Small intestine (tissue), 7 donors: ENCODE measurements around the gene ACOX3. TPM values are rescaled to one million over a fixed set of nuclear protein-coding genes. Genes with fewer than 3 reads are reported as not detected.

ENCODE experiments used
- DNase-seq, 2 donors: peaks; one replicate each; pipeline versions ENCODE4 v3.0.0 to v3.0.0-alpha.2; 2013
- FAIRE-seq: peaks from 2 replicates; lab custom pipeline; 2012; peaks lifted over from hg19 to GRCh38; lab: Jason Lieb, UNC
- H3K27ac ChIP-seq, 3 donors: one replicate each; pipeline ENCODE4 v1.5.1; 2013; ENCODE audit warnings: low read length in 2 of 3, mild to moderate bottlenecking in 2 of 3, control low read depth in 1 of 3, inconsistent platforms in 1 of 3, low read depth in 1 of 3, moderate library complexity in 1 of 3
- H3K27me3 ChIP-seq, 3 donors: one replicate each; pipeline ENCODE4 v1.6.1; 2013; ENCODE audit warnings: low read length in 3 of 3, inconsistent platforms in 1 of 3; ENCODE audit not compliant: control insufficient read depth in 3 of 3, insufficient read depth in 3 of 3
- H3K36me3 ChIP-seq, 3 donors: one replicate each; pipeline ENCODE4 v1.6.1; 2013; ENCODE audit warnings: low read length in 3 of 3, inconsistent platforms in 1 of 3, low read depth in 1 of 3, mild to moderate bottlenecking in 1 of 3, moderate library complexity in 1 of 3; ENCODE audit not compliant: control insufficient read depth in 3 of 3, insufficient read depth in 2 of 3
- H3K4me1 ChIP-seq, 3 donors: one replicate each; pipeline ENCODE4 v1.6.1; 2013; ENCODE audit warnings: low read length in 2 of 3, inconsistent platforms in 1 of 3, low read depth in 1 of 3, mild to moderate bottlenecking in 1 of 3, moderate library complexity in 1 of 3; ENCODE audit not compliant: control insufficient read depth in 3 of 3, insufficient read depth in 2 of 3
- H3K4me3 ChIP-seq, 3 donors: one replicate each; pipeline ENCODE4 v1.5.1; 2013; ENCODE audit warnings: low read length in 3 of 3, control low read depth in 1 of 3, inconsistent platforms in 1 of 3, low read depth in 1 of 3, mild to moderate bottlenecking in 1 of 3, moderate library complexity in 1 of 3
- H3K9me3 ChIP-seq, 2 donors: one replicate each; pipeline ENCODE4 v1.6.1; 2013; ENCODE audit warnings: low read depth in 1 of 2, low read length in 1 of 2; ENCODE audit not compliant: control insufficient read depth in 2 of 2, insufficient read depth in 1 of 2
- WGBS, 3 donors: extraction: QIAGEN DNeasy Blood & Tissue Kit; methylation state at CpG; one replicate each; pipeline ENCODE4 v1.1.7; 2013; 5-methylcytosine and 5-hydroxymethylcytosine counted together
- polyA plus RNA-seq, 4 donors: library from polyadenylated mRNA; stranded (reverse) in 3 of 4; unstranded in 1 of 4; fragments of 200-250 nt in 3 of 4; fragments of 120-200 nt in 1 of 4; gene quantifications; one replicate each; pipeline versions ENCODE4 v1.2.1 to v1.2.3, GENCODE V29; 2013
- donor health status: healthy with polysubstance abuse.
- donor health status: control.
- donor health status: control.
- donor health status: Bipolar disorder and iron deficiency.
- donor health status: healthy.

Gene ACOX3
- polyA plus RNA-seq, 4 donors: 15.2 to 31.1 (median 23.6) TPM

- Histone ChIP-seq H3K36me3 (peaks cover 0 to 46% (median 0%) of the 10 kb centered on the region in 3 donors), H3K9me3 (no peaks in the 10 kb centered on the region), H3K27ac (no peak overlapping the region), H3K27me3 (no peaks in the 10 kb centered on the region), H3K4me1 (peaks cover 0 to 4% (median 2%) of the 10 kb centered on the region in 3 donors), H3K4me3 (no peak overlapping the region)
- DNase-seq (no peak), FAIRE-seq (no peak)
- 93 to 95% (median 94%) methylated on average over 16 of the region's 16 CpGs for WGBS, 3 donors
Measured at GRCh38 chr4:8477095-8477635, 36.6 kb upstream of the ACOX3 start.

GRCh38 chr4:8475751-8476575 is 35.4 kb upstream of the ACOX3 start:
- H3K4me3 ChIP-seq: no peak overlapping the region
- WGBS, 3 donors: 90 to 95% (median 94%) methylated on average over 29 of the region's 29 CpGs
- peaks cover 0 to 5% (median 2%) of the 10 kb centered on the region in 3 donors for H3K4me1 ChIP-seq
- DNase-seq (no peak), FAIRE-seq (no peak)
- no peaks in the 10 kb centered on the region for H3K27me3 ChIP-seq
- no peaks in the 10 kb centered on the region for H3K9me3 ChIP-seq
- H3K27ac ChIP-seq: no peak overlapping the region
- peaks cover 0 to 56% (median 0%) of the 10 kb centered on the region in 3 donors for H3K36me3 ChIP-seq

GRCh38 chr4:8474856-8475255 is 34.3 kb upstream of the ACOX3 start:
- Histone ChIP-seq H3K9me3 (no peaks in the 10 kb centered on the region), H3K4me3 (no peak overlapping the region), H3K27me3 (no peaks in the 10 kb centered on the region), H3K27ac (no peak overlapping the region), H3K4me1 (peaks cover 0 to 5% (median 2%) of the 10 kb centered on the region in 3 donors), H3K36me3 (peaks cover 0 to 65% (median 0%) of the 10 kb centered on the region in 3 donors)
- DNase-seq: no peak
- FAIRE-seq: no peak
- 94 to 97% (median 97%) methylated on average over 13 of the region's 13 CpGs for WGBS, 3 donors

- Histone ChIP-seq H3K9me3 (no peaks in the 10 kb centered on the region), H3K4me3 (no peak overlapping the region), H3K27ac (no peak overlapping the region), H3K36me3 (peaks cover 0 to 71% (median 0%) of the 10 kb centered on the region in 3 donors), H3K4me1 (peaks cover 0 to 5% (median 2%) of the 10 kb centered on the region in 3 donors), H3K27me3 (no peaks in the 10 kb centered on the region)
- no peak for DNase-seq
- 79 to 89% (median 88%) methylated on average over 20 of the region's 20 CpGs for WGBS, 3 donors
- FAIRE-seq: no peak
Measured at GRCh38 chr4:8473920-8474590, 33.5 kb upstream of the ACOX3 start.

GRCh38 chr4:8473198-8473919 is 32.8 kb upstream of the ACOX3 start:
- peaks cover 0 to 74% (median 0%) of the 10 kb centered on the region in 3 donors for H3K36me3 ChIP-seq
- no peaks in the 10 kb centered on the region for H3K9me3 ChIP-seq
- H3K27ac ChIP-seq: peak overlapping the region in 2 of 3 donors; percentile 45 to 71
- no peak overlapping the region for H3K4me3 ChIP-seq
- FAIRE-seq (no peak), DNase-seq (no peak)
- no peaks in the 10 kb centered on the region for H3K27me3 ChIP-seq
- WGBS, 3 donors: 85 to 96% (median 94%) methylated on average over 19 to 23 of the region's 23 CpGs
- peaks cover 0 to 5% (median 2%) of the 10 kb centered on the region in 3 donors for H3K4me1 ChIP-seq

GRCh38 chr4:8472689-8473197 is 32.2 kb upstream of the ACOX3 start:
- WGBS, 3 donors: 69 to 89% (median 88%) methylated on average over 7 of the region's 7 CpGs
- no peak overlapping the region for H3K4me3 ChIP-seq
- peak overlapping the region in 2 of 3 donors; percentile 45 to 71 for H3K27ac ChIP-seq
- peaks cover 2 to 73% (median 6%) of the 10 kb centered on the region in 3 donors for H3K36me3 ChIP-seq
- no peaks in the 10 kb centered on the region for H3K27me3 ChIP-seq
- no peak for DNase-seq
- peaks cover 0 to 5% (median 2%) of the 10 kb centered on the region in 3 donors for H3K4me1 ChIP-seq
- H3K9me3 ChIP-seq: no peaks in the 10 kb centered on the region
- FAIRE-seq: no peak

- no peak overlapping the region for H3K4me3 ChIP-seq
- WGBS, 3 donors: 75 to 92% (median 92%) methylated on average over 8 of the region's 8 CpGs
- no peaks in the 10 kb centered on the region for H3K27me3 ChIP-seq
- peaks cover 4 to 72% (median 6%) of the 10 kb centered on the region in 3 donors for H3K36me3 ChIP-seq
- FAIRE-seq: no peak
- H3K9me3 ChIP-seq: no peaks in the 10 kb centered on the region
- peak overlapping the region in 2 of 3 donors; percentile 12 to 33 for H3K27ac ChIP-seq
- peaks cover 0 to 5% (median 2%) of the 10 kb centered on the region in 3 donors for H3K4me1 ChIP-seq
- DNase-seq: no peak
Measured at GRCh38 chr4:8472158-8472688, 31.7 kb upstream of the ACOX3 start.
